ENCODE data around the gene NOL4.

The NOL4 gene

GRCh38 chr18:34194239-34194638 is 30.5 kb downstream of the NOL4 start:
- DNase-seq (ENCODE audit: low spot score) = no peak

- DNase-seq (ENCODE audit: low spot score) = no peak
Observed at GRCh38 chr18:34189656-34190435, 34.9 kb downstream of the NOL4 start.

Measured in hepatic stellate cell (primary cell).